HEK293 (cell line): ENCODE data around the gene RNPS1.

ENCODE experiments used
- BCL11B ChIP-seq: fragments of 450-650 bp; formaldehyde crosslinking; IDR thresholded peaks from 2 replicates; pipeline ENCODE4 v1.5.1; 2016; ENCODE audit warnings: low read depth, missing biosample characterization, missing genetic modification characterization
- EGR2 ChIP-seq: fragments of 450-650 bp; formaldehyde crosslinking; IDR thresholded peaks from 2 replicates; pipeline ENCODE4 v1.5.1; 2016; ENCODE audit warnings: low read depth, missing biosample characterization, missing genetic modification characterization
- HOXD13 ChIP-seq: sonication (generic); formaldehyde crosslinking; IDR thresholded peaks from 2 replicates; pipeline ENCODE4 v1.8.0; 2022; ENCODE audit warnings: missing genetic modification reagents, borderline replicate concordance
- KLF16 ChIP-seq: fragments of 450-650 bp; formaldehyde crosslinking; IDR thresholded peaks from 2 replicates; pipeline ENCODE4 v1.5.1; 2017; ENCODE audit warnings: missing biosample characterization, missing genetic modification characterization
- PRDM1 ChIP-seq: fragments of 450-650 bp; formaldehyde crosslinking; IDR thresholded peaks from 2 replicates; pipeline ENCODE4; 2016; ENCODE audit warnings: missing biosample characterization, missing genetic modification characterization
- SP3 ChIP-seq: fragments of 450-650 bp; formaldehyde crosslinking; IDR thresholded peaks from 2 replicates; pipeline ENCODE4 v1.5.1; 2016; ENCODE audit warnings: missing biosample characterization, missing genetic modification characterization
- SP7 ChIP-seq: fragments of 450-650 bp; formaldehyde crosslinking; IDR thresholded peaks from 2 replicates; pipeline ENCODE4 v1.5.1; 2016; ENCODE audit warnings: missing biosample characterization, missing genetic modification characterization
- ZBTB17 ChIP-seq: fragments of 450-650 bp; formaldehyde crosslinking; IDR thresholded peaks from 2 replicates; pipeline ENCODE4 v1.5.1; 2016; ENCODE audit warnings: missing biosample characterization, missing genetic modification characterization
- ZNF2 ChIP-seq: fragments of 450-650 bp; formaldehyde crosslinking; IDR thresholded peaks from 2 replicates; pipeline ENCODE4 v1.5.1; 2016; ENCODE audit warnings: missing biosample characterization, missing genetic modification characterization
- ZNF292 ChIP-seq: fragments of 450-650 bp; formaldehyde crosslinking; IDR thresholded peaks from 2 replicates; pipeline ENCODE4 v1.5.1; 2016; ENCODE audit warnings: low read depth, missing biosample characterization, missing genetic modification characterization, borderline replicate concordance
- ZNF341 ChIP-seq: fragments of 450-650 bp; formaldehyde crosslinking; IDR thresholded peaks from 2 replicates; pipeline ENCODE4; 2016; ENCODE audit warnings: low read depth, missing biosample characterization, missing genetic modification characterization
- ZNF510 ChIP-seq: fragments of 450-650 bp; formaldehyde crosslinking; IDR thresholded peaks from 2 replicates; pipeline ENCODE4 v1.5.1; 2018; ENCODE audit warnings: mild to moderate bottlenecking, missing genetic modification characterization, missing biosample characterization; ENCODE audit not compliant: insufficient replicate concordance
- ZNF596 ChIP-seq: fragments of 450-650 bp; IDR thresholded peaks from 2 replicates; pipeline ENCODE4 v1.5.0; 2018; ENCODE audit warnings: missing biosample characterization, mild to moderate bottlenecking, missing genetic modification characterization, moderate library complexity
- ZNF600 ChIP-seq: fragments of 450-650 bp; formaldehyde crosslinking; IDR thresholded peaks from 2 replicates; pipeline ENCODE4 v1.5.1; 2016; ENCODE audit warnings: missing biosample characterization, missing genetic modification characterization
- ZNF629 ChIP-seq: fragments of 450-650 bp; formaldehyde crosslinking; IDR thresholded peaks from 2 replicates; pipeline ENCODE4 v1.5.1; 2017; ENCODE audit warnings: missing biosample characterization, missing genetic modification characterization
- ZNF76 ChIP-seq: fragments of 450-650 bp; formaldehyde crosslinking; IDR thresholded peaks from 2 replicates; pipeline ENCODE4; 2016; ENCODE audit warnings: low read depth, missing biosample characterization, missing genetic modification characterization, borderline replicate concordance
- ZNF776 ChIP-seq: fragments of 450-650 bp; formaldehyde crosslinking; IDR thresholded peaks from 2 replicates; pipeline ENCODE4 v1.5.0; 2017; ENCODE audit warnings: missing biosample characterization, missing genetic modification characterization, borderline replicate concordance
- ZNF792 ChIP-seq: fragments of 450-650 bp; formaldehyde crosslinking; IDR thresholded peaks from 2 replicates; pipeline ENCODE4 v1.5.1; 2016; ENCODE audit warnings: missing biosample characterization, missing genetic modification characterization
- TF ChIP-seq, protein P1 (sequence below): fragments of 450-650 bp; formaldehyde crosslinking; IDR thresholded peaks from 2 replicates; pipeline ENCODE4 v1.5.1; 2016; ENCODE audit warnings: missing biosample characterization, missing genetic modification characterization
- TF ChIP-seq, protein P2 (sequence below): fragments of 450-650 bp; formaldehyde crosslinking; IDR thresholded peaks from 2 replicates; pipeline ENCODE4 v1.5.1; 2016; ENCODE audit warnings: missing biosample characterization, missing genetic modification characterization
- TF ChIP-seq, protein P3 (sequence below): fragments of 450-650 bp; formaldehyde crosslinking; conservative IDR thresholded peaks from 2 replicates; pipeline ENCODE4 v1.5.1; 2016; ENCODE audit warnings: low read depth, missing biosample characterization, missing genetic modification characterization
- TF ChIP-seq, protein P4 (sequence below): fragments of 450-650 bp; formaldehyde crosslinking; IDR thresholded peaks from 2 replicates; pipeline ENCODE4 v1.5.1; 2016; ENCODE audit warnings: missing biosample characterization, missing genetic modification characterization
- TF ChIP-seq, protein P5 (sequence below): fragments of 450-650 bp; IDR thresholded peaks from 2 replicates; pipeline ENCODE4 v1.5.1; 2018; ENCODE audit warnings: missing biosample characterization, mild to moderate bottlenecking, missing genetic modification characterization
- TF ChIP-seq, protein P6 (sequence below): fragments of 450-650 bp; formaldehyde crosslinking; IDR thresholded peaks from 2 replicates; pipeline ENCODE4 v1.5.1; 2017; ENCODE audit warnings: missing biosample characterization, missing genetic modification characterization

Gene RNPS1

DNA sequence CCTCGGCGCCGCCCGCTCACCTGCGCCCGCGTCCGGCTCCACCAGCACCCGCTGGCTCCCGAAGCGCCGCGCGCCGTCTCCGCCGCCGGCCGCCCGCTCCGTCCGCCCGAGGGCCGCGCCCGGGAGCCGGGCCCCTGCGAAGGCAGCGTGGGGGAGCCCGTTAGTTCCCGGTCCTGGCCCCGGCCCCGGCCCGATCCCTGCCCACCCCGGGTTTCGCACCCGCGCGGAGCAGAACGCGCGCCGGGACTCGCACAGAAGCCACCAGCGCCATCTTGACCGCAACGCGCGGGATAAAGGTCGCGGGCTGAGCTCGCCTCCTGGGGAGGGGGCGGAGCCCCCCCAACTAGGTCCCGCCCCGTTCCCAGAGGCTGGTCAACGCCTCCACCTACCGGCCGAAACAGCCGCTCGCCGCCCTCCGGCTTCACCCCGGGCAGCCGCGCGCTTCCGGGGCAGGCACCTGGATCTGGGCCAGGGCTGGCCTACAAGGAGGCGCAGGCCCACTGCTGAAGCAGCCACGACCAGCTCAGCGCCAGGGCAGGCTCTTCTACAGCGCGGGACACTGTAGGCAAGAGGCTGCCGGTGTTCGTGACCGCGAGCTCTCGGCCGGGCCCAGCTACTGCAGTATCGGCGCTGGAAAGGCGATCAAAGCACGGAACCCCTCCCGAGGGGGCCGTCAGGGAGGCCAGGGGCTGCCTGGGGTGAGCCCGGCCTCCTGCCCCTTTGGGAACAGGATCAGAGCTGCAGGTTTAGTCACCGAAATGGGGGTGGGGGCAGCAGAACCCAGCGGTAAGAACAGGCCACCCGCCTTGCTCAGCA is 16.4 kb downstream of the RNPS1 start, which contains the start of gene ECI1 (continued):
- TF ChIP-seq, protein P1, sequence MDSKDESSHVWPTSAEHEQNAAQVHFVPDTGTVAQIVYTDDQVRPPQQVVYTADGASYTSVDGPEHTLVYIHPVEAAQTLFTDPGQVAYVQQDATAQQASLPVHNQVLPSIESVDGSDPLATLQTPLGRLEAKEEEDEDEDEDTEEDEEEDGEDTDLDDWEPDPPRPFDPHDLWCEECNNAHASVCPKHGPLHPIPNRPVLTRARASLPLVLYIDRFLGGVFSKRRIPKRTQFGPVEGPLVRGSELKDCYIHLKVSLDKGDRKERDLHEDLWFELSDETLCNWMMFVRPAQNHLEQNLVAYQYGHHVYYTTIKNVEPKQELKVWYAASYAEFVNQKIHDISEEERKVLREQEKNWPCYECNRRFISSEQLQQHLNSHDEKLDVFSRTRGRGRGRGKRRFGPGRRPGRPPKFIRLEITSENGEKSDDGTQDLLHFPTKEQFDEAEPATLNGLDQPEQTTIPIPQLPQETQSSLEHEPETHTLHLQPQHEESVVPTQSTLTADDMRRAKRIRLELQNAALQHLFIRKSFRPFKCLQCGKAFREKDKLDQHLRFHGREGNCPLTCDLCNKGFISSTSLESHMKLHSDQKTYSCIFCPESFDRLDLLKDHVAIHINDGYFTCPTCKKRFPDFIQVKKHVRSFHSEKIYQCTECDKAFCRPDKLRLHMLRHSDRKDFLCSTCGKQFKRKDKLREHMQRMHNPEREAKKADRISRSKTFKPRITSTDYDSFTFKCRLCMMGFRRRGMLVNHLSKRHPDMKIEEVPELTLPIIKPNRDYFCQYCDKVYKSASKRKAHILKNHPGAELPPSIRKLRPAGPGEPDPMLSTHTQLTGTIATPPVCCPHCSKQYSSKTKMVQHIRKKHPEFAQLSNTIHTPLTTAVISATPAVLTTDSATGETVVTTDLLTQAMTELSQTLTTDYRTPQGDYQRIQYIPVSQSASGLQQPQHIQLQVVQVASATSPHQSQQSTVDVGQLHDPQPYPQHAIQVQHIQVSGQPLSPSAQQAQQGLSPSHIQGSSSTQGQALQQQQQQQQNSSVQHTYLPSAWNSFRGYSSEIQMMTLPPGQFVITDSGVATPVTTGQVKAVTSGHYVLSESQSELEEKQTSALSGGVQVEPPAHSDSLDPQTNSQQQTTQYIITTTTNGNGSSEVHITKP (tag by site-specific recombination) = peak; percentile 72
- TF ChIP-seq BCL11B (tag by site-specific recombination) (peak; percentile 87; the same call in 1 of the 2 replicates), ZNF2 (tag by site-specific recombination) (peak; percentile 95), SP7 (tag by site-specific recombination) (peak; percentile 92), ZNF292 (no peak), HOXD13 (CRISPR knock-in tag) (no peak), KLF16 (tag by site-specific recombination) (peak; percentile 94; the same call in 1 of the 2 replicates), PRDM1 (tag by site-specific recombination) (no peak), ZNF600 (tag by site-specific recombination) (peak; percentile 99), ZNF596 (peak; percentile 44; the same call in 1 of the 2 replicates), EGR2 (tag by site-specific recombination) (peak; percentile 80), ZNF510 (tag by site-specific recombination) (no peak), ZNF792 (tag by site-specific recombination) (0 out of 2 replicates have a peak, but pooled peaks have one; percentile 13), ZNF629 (tag by site-specific recombination) (peak; percentile 76), ZNF341 (tag by site-specific recombination) (peak; percentile 99), SP3 (tag by site-specific recombination) (peak; percentile 95), ZNF76 (tag by site-specific recombination) (peak; percentile 64; the same call in 1 of the 2 replicates), ZNF776 (tag by site-specific recombination) (no peak), ZBTB17 (tag by site-specific recombination) (peak; percentile 91)
- TF ChIP-seq, protein P2, sequence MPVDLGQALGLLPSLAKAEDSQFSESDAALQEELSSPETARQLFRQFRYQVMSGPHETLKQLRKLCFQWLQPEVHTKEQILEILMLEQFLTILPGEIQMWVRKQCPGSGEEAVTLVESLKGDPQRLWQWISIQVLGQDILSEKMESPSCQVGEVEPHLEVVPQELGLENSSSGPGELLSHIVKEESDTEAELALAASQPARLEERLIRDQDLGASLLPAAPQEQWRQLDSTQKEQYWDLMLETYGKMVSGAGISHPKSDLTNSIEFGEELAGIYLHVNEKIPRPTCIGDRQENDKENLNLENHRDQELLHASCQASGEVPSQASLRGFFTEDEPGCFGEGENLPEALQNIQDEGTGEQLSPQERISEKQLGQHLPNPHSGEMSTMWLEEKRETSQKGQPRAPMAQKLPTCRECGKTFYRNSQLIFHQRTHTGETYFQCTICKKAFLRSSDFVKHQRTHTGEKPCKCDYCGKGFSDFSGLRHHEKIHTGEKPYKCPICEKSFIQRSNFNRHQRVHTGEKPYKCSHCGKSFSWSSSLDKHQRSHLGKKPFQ = peak; percentile 12; the same call in 1 of the 2 replicates
- TF ChIP-seq, protein P3, sequence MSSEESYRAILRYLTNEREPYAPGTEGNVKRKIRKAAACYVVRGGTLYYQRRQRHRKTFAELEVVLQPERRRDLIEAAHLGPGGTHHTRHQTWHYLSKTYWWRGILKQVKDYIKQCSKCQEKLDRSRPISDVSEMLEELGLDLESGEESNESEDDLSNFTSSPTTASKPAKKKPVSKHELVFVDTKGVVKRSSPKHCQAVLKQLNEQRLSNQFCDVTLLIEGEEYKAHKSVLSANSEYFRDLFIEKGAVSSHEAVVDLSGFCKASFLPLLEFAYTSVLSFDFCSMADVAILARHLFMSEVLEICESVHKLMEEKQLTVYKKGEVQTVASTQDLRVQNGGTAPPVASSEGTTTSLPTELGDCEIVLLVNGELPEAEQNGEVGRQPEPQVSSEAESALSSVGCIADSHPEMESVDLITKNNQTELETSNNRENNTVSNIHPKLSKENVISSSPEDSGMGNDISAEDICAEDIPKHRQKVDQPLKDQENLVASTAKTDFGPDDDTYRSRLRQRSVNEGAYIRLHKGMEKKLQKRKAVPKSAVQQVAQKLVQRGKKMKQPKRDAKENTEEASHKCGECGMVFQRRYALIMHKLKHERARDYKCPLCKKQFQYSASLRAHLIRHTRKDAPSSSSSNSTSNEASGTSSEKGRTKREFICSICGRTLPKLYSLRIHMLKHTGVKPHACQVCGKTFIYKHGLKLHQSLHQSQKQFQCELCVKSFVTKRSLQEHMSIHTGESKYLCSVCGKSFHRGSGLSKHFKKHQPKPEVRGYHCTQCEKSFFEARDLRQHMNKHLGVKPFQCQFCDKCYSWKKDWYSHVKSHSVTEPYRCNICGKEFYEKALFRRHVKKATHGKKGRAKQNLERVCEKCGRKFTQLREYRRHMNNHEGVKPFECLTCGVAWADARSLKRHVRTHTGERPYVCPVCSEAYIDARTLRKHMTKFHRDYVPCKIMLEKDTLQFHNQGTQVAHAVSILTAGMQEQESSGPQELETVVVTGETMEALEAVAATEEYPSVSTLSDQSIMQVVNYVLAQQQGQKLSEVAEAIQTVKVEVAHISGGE (tag by site-specific recombination) = peak; percentile 57
- TF ChIP-seq, protein P4, sequence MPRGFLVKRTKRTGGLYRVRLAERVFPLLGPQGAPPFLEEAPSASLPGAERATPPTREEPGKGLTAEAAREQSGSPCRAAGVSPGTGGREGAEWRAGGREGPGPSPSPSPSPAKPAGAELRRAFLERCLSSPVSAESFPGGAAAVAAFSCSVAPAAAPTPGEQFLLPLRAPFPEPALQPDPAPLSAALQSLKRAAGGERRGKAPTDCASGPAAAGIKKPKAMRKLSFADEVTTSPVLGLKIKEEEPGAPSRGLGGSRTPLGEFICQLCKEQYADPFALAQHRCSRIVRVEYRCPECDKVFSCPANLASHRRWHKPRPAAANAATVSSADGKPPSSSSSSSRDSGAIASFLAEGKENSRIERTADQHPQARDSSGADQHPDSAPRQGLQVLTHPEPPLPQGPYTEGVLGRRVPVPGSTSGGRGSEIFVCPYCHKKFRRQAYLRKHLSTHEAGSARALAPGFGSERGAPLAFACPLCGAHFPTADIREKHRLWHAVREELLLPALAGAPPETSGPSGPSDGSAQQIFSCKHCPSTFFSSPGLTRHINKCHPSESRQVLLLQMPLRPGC (tag by site-specific recombination) = peak; percentile 20
- TF ChIP-seq, protein P5, sequence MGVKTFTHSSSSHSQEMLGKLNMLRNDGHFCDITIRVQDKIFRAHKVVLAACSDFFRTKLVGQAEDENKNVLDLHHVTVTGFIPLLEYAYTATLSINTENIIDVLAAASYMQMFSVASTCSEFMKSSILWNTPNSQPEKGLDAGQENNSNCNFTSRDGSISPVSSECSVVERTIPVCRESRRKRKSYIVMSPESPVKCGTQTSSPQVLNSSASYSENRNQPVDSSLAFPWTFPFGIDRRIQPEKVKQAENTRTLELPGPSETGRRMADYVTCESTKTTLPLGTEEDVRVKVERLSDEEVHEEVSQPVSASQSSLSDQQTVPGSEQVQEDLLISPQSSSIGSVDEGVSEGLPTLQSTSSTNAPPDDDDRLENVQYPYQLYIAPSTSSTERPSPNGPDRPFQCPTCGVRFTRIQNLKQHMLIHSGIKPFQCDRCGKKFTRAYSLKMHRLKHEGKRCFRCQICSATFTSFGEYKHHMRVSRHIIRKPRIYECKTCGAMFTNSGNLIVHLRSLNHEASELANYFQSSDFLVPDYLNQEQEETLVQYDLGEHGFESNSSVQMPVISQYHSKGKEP = peak; percentile 62
- TF ChIP-seq, protein P6, sequence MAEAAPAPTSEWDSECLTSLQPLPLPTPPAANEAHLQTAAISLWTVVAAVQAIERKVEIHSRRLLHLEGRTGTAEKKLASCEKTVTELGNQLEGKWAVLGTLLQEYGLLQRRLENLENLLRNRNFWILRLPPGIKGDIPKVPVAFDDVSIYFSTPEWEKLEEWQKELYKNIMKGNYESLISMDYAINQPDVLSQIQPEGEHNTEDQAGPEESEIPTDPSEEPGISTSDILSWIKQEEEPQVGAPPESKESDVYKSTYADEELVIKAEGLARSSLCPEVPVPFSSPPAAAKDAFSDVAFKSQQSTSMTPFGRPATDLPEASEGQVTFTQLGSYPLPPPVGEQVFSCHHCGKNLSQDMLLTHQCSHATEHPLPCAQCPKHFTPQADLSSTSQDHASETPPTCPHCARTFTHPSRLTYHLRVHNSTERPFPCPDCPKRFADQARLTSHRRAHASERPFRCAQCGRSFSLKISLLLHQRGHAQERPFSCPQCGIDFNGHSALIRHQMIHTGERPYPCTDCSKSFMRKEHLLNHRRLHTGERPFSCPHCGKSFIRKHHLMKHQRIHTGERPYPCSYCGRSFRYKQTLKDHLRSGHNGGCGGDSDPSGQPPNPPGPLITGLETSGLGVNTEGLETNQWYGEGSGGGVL = peak; percentile 22; the same call in 1 of the 2 replicates
